ENCODE results near the gene LAT.
"Not testable (repeated sequence)": the region's sequence is repeated elsewhere in the genome, so short reads cannot be mapped to it uniquely, and the experiment has no call there.

The LAT gene, protein sequence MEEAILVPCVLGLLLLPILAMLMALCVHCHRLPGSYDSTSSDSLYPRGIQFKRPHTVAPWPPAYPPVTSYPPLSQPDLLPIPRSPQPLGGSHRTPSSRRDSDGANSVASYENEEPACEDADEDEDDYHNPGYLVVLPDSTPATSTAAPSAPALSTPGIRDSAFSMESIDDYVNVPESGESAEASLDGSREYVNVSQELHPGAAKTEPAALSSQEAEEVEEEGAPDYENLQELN

DNA sequence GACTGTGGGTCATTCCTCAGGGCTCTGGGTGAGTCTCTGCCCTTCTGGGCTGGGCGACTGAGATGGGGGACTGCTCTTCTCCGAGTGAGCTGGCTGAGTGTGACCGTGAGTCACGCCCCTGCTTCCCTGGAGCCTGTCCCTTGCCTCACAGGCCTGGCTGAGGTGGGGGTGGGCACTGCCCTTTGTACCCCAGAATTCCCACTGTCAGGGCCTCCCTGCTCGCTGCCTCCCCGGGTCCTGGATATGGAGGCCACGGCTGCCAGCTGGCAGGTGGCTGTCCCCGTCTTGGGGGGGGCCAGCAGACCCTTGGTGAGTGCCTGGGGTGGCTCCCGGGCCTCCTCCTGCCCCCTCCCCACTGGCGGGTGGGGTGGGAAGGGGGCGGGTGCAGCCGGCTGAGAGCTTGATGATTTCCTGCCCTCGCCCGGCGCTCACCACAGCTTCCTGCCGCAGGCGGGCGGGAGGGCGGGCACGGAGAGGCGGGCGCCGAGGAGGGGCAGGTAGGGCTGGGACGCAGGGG lies at the start of gene LAT:
Gene LAT (plus strand): TSS at position 434 of the 517 bp plus-strand sequence. CDS start 366 bp downstream, outside the sequence.
- DNase-seq (ENCODE audit: low spot score): peak; percentile 34

DNA sequence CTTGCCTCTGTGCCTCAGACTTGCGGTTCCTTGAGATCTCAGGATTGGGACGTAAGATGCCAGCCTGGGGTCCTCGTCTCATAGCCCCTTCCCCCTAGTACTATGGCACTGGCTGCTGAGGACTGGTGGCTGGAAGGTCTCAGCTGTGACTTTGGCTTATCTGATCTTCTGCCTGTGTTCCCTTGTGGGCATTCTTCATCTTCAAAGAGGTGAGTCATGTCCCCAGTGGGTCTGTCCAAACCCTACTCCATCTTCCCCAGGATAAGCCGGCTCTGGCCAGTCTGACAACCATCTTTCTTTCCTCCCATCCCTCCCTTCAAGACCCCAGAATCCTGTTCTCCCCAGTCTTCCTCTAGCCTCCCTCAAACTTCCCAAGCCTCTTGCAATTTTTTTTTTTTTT lies 49.5 kb upstream of the LAT start:
- DNase-seq (ENCODE audit: low spot score): no peak

DNA sequence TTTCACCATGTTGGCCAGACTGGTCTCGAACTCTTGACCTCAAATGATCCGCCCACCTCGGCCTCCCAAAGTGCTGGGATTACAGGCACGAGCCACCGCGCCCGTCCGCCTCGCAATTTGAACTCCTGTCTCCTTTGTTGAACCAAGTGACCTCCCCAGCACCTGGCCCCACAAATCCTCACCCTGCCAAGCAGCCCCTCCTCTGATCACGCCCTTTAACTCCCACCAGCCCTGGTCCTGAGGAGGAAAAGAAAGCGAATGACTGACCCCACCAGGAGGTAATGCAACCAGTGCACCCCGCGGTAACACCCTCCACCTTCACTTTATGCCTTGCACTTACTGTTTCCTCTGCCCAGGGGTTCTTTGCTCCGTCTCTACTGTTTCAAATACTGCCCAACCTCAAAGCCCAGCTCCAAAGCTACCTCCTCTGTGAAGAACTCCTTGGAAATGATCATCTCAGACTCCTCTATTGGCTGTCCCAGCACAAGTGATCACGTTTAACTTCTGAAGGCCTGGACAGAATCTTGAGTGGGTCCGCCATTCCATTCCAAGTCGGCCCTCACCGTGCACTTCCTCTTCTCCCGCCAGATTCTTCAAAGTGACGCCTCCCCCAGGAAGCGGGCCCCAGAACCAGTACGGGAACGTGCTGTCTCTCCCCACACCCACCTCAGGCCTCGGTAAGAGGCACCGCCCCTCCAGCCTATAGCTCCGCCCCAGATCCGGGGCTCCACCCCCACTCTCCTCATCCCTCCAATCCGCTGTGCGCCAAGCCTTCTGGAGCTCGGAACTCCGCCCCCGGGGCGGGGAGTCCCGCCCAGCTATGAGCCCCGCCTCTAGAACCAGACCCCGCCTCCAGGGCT lies 48.7 kb upstream of the LAT start:
- peak; percentile 94 for DNase-seq (ENCODE audit: low spot score)

DNA sequence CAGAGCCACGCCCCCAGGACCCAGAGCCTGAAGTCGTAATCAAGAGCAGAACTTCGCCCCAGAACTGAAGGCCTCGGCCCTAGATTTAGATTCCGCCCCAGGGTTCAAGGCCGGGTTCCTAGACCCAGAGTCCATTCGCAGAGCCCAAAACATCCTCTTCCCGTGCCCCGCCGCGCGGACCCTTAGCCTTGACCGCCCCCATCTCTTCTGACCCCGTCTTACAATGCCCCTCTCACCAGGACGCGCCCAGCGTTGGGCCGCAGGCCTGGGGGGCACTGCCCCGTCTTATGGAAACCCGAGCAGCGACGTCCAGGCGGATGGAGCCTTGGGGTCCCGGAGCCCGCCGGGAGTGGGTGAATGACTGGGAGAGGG lies 48.1 kb upstream of the LAT start:
- DNase-seq (ENCODE audit: low spot score): no peak

DNA sequence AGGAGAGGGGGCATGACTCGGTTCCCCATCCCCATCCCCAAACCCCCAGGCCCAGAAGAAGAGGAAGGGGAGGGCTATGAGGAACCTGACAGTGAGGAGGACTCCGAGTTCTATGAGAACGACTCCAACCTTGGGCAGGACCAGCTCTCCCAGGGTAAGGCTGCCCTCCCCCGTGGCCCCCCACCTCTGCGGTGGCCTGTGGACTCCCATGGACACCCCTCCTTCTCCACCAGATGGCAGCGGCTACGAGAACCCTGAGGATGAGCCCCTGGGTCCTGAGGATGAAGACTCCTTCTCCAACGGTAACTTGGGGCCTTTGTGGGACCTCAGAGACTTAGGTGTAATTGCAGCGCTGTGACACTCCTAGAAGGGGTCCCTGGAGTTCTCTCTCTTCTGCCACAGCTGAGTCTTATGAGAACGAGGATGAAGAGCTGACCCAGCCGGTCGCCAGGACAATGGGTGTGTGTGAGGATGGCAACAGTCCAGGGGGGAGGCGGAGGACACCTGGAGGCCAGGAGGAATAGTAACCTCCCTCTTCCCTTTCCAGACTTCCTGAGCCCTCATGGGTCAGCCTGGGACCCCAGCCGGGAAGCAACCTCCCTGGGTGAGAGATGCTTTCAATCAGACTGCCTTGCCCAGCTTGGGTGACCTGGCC lies 47.5 kb upstream of the LAT start:
- DNase-seq (ENCODE audit: low spot score): no peak

DNA sequence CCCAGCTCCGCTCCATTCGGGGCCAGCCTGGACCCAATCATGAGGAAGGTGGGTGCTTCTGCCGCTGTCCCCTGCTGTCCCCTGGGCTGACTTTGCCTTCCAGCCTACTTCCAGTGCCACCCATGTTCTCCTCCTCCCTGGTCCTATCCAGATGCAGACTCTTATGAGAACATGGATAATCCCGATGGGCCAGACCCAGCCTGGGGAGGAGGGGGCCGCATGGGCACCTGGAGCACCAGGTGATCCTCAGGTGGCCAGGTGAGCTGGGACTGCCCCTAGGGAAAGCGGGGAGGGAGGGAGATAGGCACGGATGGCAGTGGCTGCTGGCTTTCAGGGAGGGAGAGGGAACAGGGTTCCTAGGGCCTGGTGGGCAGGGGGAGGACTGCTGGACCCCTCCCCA lies 46.1 kb upstream of the LAT start:
- DNase-seq (ENCODE audit: low spot score): no peak

DNA sequence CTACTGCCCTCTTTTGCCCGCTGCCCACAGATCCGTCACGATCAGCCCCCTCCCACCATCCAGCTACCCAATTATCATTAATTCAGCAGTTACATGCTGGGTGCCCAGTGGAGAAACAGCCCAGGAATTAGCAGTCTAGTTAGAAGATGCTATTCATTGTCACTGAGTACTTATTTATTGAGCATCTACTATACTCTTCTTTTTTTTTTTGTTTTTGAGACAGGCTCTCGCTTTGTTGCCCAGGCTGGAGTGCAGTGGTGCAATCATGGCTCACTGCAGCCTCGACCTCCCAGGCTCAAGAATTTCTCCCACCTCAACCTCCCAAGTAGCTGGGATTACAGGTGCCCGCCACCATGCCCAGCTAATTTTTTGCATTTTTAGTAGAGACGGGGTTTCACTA lies 45.0 kb upstream of the LAT start:
- not testable (repeated sequence) for DNase-seq (ENCODE audit: low spot score)

DNA sequence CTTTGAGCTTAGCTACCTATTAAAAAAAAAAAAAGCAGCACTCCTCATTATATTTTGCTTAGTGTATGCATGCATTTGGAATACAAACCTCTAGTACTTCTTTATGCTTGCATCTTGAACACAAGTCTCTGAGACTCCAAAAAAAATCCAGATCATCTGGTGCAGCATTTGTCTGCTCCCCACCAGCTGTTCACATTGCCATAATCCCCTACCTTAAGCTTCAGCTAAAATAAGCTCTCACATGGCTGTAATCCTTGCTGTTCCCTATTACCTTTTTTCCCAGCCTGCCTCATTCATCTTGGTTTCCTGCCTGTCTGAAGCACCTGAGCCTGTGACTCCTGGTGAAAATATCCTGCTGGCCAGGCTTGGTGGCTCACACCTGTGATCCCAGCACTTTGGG lies 41.6 kb upstream of the LAT start:
- DNase-seq (ENCODE audit: low spot score): no peak

DNA sequence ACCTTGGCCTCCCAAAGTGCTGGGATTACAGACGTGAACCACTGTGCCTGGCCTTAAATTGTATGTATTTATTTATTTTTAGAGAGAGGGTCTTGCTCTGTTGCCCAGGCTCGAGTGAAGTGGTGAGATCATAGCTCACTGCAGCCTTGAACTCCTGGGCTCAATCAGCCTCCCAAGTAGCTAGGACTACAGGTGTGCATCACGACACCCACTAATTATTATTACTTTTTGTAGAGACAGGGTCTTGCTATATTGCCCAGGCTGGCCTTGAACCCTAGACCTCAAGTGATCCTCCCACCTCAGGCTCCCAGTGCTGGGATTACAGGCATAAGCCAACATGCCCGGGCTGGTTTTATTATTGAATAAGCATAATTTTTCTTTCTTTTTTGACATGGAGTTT lies 38.2 kb upstream of the LAT start:
- DNase-seq (ENCODE audit: low spot score): no peak

DNA sequence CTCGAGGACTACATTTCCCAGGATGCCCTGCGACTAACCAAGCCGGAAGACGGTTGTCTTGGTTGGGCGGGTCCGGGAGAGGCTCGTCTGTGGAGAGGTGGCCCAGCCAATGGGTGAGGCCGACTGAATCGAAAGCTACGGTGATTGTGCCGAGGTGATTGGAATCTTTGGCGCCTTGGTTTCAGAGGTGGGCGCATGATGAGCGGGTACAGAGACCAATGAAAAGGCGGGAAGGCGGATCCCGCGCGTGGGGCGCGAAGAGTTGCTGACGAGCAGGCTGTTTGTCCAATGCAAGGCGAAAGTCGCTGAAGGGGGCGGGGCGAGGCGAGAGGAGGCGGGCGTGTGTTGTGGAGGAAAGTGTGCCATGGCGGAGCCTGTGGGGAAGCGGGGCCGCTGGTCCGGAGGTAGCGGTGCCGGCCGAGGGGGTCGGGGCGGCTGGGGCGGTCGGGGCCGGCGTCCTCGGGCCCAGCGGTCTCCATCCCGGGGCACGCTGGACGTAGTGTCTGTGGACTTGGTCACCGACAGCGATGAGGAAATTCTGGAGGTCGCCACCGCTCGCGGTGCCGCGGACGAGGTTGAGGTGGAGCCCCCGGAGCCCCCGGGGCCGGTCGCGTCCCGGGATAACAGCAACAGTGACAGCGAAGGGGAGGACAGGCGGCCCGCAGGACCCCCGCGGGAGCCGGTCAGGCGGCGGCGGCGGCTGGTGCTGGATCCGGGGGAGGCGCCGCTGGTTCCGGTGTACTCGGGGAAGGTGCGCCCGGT lies 34.0 kb upstream of the LAT start, which contains the start of gene NFATC2IP:
Gene NFATC2IP (plus strand): TSS at position 290 of the 762 bp plus-strand sequence. CDS start 75 bp downstream, at position 365.
- DNase-seq (ENCODE audit: low spot score): peak; percentile 100

DNA sequence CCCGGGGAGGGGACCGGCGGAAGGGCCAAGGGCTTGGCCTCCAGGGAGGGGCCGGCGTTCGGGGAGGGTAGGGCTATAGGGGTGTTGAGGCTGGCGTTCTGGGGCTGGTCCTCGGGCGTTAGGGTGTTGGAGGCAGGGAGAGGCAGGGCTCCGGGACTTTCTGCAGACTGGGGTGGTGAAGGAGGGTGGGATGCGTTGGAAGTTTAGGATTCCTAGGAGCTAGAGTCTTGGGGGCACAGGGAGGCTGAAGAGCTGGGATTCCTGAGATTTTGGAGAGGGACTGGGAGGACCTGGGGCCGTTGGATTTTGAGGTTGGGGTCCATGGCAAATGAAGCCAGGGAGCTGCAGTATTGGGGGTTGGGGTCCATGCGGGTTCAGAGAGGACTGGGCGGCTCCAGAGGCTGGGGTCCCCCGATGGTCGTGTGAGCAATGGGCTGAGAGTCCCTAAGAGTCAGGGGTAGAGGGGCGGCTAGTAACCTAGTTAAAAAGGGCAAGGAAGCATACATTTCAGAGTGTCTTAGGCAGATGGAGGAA lies 33.4 kb upstream of the LAT start:
- DNase-seq (ENCODE audit: low spot score): no peak

DNA sequence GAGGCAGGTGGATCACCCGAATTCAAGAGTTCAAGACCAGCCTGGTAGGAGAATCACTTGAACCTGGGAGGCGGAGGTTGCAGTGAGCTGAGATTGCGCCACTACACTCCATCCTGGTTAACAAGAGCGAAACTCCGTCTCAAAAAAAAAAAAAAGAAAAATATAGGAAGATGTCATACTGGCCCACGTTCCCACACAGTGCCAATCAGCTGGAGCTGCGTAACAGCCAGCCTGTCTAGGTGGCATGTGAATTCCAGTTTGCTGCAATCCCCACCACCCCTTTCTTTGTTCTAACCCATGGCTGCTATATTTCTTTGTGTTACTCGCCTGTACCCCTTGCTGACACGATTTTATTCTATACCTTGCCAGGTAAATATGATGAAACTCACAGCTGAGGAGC lies 26.6 kb upstream of the LAT start:
- DNase-seq (ENCODE audit: low spot score): no peak

DNA sequence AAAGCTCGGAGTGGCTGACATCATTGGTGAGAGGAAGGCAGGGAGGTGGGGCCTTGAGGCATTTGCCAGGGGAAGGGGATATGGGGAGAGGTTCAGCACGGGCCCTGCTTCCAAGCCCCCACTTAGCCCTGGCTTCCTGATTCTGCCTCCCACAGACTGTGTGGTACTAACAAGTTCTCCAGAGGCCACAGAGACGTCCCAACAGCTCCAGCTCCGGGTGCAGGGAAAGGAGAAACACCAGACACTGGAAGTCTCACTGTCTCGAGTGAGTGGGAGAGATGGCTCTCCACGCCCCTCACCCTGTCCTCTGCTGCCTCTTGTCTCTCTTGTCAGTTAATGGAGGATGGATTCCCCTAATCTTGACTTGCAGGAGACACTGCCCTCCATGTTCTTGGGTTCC lies 26.0 kb upstream of the LAT start:
- no peak for DNase-seq (ENCODE audit: low spot score)

DNA sequence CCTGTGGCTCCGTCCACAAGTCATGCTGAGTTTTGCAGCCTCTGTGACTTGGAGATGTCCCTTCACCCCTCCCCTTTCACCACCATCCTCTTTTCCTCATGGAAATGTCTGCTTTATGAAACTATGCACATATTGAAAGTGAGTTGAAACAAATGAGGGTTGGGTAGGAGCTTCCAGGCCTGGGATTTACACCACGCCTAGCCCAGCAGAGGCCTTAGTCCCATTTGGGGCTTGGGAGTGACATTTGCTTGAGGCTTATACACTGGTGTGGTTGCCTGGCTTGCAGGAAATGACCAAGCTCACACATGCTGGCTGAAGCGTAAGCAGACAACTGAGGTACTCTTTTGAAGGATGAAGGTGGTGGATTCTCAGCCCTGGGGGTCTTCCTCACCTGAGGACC lies 20.8 kb upstream of the LAT start:
- no peak for DNase-seq (ENCODE audit: low spot score)

DNA sequence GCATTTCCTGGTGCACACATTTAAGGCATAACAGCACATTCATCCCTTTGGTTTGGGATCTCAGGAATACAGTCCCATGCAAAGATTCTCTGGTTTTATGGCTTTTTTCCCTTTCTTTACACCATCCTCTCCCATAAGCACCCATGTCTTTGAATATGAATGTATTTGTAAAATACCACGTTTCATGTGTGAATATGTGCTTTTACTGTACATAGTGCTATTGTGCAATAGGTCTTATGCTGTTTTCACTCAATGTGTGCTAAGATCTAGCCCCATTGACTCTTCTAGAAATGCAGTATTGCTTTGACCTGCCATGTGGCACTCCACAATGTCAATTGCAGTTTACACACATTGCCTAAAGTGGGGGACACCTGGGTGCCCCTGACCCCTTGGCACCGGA lies 20.4 kb upstream of the LAT start:
- no peak for DNase-seq (ENCODE audit: low spot score)

DNA sequence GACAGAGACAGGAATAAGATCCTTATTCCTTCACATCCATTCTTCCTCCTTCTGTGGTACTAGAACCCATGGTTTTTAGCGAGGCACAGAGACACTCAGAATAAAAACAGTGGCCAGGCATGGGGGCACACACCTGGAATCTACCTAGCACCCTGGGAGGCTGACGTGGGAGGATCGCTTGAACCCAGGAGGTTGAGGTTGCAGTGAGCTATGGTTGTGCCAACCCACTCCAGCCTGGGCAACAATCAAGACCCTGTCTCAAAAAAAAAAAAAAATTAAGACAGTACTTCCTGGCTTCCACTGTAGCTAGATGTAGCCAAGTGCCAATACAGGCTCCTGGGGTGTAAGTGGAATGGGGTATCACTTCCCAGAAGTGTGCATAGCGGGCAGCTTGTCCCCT lies 17.7 kb upstream of the LAT start:
- DNase-seq (ENCODE audit: low spot score): no peak

DNA sequence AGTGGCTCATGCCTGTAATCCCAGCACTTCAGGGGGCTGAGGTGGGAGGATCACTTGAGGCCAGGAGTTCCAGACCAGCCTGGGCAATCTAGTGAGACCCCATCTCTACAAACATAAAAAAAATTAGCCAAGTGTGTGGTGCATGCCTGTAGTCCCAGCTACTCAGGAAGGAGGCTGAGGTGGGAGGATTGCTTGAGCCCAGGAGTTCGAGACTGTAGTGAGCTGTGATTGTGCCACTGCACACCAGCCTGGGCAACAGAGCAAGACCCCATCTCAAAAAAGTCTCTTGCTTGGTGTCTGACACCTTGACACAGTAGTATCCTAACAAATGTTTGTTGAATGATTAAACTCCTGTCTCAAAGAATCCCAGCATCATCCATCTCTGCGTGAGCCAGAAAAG lies 15.2 kb upstream of the LAT start:
- DNase-seq (ENCODE audit: low spot score): not testable (repeated sequence)

DNA sequence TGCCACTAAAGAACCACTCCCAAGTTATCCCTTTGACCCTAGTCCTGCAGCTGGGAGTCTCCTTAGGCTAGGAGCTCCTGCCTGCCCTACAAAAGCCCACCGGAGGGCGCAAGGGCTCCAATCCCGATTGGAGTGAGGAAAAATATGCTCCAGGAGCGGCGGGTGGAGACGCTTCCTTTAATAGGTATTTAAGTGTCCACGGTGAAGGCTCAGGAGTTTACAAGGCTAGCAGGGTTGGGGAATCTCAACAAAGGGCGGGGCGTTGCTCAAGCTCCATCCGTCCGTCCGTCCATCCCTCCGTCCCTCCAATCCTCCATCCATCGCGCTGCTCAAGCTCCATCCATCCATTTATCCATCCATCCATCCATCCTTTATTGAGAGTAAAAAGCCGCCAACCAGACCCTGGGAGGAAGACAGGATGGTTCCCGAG lies 10.8 kb upstream of the LAT start:
- DNase-seq (ENCODE audit: low spot score): no peak

DNA sequence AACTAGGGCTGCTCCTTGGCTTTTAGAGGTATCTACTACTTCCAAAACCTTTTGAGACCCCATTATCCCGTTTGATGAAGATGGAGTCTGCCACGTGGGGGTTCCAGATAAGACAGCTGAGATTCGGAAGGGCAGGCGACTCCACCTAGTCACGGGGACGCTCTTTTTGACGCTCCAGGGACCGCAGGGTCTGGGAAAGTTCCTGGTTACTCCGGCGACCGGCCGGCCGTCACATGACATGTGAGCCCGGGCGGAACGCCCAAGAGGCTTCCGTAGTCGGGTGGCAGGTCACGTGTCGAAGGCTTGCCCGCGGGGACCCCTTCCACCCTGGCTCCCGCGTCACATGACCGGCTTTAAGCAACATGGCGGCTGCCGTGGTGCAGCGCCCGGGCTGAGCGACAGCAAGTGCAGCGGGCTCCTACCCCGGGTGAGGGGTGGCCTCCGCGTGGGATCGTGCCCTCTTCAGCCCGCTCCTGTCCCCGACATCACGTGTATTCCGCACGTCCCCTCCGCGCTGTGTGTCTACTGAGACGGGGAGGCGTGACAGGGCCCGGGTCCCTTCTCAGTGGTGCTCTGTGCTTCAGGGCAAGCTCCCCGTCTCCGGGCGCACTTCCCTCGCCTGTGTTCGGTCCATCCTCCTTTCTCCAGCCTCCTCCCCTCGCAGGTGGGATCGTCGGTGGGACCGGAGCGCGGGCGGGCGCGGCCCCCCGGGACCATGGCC lies 10.3 kb upstream of the LAT start, which contains the start of gene SPNS1:
Gene SPNS1 (plus strand): TSS at position 342 of the 721 bp plus-strand sequence. CDS start 374 bp downstream, at position 716.
- peak; percentile 96 for DNase-seq (ENCODE audit: low spot score)

DNA sequence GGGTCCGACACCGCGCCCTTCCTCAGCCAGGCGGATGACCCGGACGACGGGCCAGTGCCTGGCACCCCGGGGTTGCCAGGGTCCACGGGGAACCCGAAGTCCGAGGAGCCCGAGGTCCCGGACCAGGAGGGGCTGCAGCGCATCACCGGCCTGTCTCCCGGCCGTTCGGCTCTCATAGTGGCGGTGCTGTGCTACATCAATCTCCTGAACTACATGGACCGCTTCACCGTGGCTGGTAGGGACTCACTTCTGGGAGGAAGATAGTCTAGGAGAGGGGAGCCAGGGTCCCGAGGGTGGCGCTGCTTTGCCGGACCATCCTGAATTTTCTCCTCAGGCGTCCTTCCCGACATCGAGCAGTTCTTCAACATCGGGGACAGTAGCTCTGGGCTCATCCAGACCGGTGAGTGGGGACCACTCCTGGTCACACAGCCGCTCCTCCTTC lies 9.7 kb upstream of the LAT start:
- DNase-seq (ENCODE audit: low spot score): no peak

Data from NAMALWA (cell line).